Measurements from ENCODE around the gene COQ2. TPM values are rescaled to one million over a fixed set of nuclear protein-coding genes. Genes with fewer than 3 reads are reported as not detected.
A peak's percentile ranks its signal among the peaks of the same experiment; 100 is the strongest.

Gene COQ2
- total RNA-seq, 1 experiment from 2014 or later: 23.8 TPM

DNA sequence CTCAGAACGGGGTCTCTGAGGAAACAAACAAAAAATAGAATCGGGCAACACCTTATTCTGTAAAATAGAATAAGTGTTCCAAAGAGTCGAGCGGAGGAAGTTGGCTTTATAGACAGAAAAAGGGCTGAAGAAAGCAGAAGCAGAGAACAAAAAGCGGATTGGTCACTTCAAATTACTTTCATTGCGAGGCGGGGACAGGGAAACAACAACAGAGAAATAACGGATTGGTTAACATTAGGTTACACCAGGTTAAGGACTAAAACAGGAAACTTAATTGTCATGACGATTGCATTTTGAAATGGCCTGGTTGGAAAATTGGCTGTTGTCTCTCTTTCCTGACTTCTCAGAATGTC lies 433 bp upstream of the COQ2 start:
- CTCF ChIA-PET: no interaction called here
- POLR2A ChIA-PET (ENCODE audit: unreplicated experiment): interaction anchor here (0.6 kb wide), 2 partner anchors 28 to 69 kb away, joined by 3 to 4 read pairs; no protein-coding TSS in a partner anchor

GRCh38 chr4:83283181-83283580 lies 1.4 kb downstream of the COQ2 start:
- no peak overlapping the region for H3K27ac ChIP-seq (ENCODE audit: low read length)
- H3F3A ChIP-seq (ENCODE audit: low read length, unreplicated experiment): no peaks in the 10 kb centered on the region
- ATAC-seq: no peak
- H3K9me3 ChIP-seq (ENCODE audit: low read length): no peaks in the 10 kb centered on the region
- H3K9me2 ChIP-seq (replicated peaks; ENCODE audit: low read length): no peaks in the 10 kb centered on the region
- H3K27me3 ChIP-seq (ENCODE audit: low read length): no peaks in the 10 kb centered on the region
- TF ChIP-seq, protein P1, sequence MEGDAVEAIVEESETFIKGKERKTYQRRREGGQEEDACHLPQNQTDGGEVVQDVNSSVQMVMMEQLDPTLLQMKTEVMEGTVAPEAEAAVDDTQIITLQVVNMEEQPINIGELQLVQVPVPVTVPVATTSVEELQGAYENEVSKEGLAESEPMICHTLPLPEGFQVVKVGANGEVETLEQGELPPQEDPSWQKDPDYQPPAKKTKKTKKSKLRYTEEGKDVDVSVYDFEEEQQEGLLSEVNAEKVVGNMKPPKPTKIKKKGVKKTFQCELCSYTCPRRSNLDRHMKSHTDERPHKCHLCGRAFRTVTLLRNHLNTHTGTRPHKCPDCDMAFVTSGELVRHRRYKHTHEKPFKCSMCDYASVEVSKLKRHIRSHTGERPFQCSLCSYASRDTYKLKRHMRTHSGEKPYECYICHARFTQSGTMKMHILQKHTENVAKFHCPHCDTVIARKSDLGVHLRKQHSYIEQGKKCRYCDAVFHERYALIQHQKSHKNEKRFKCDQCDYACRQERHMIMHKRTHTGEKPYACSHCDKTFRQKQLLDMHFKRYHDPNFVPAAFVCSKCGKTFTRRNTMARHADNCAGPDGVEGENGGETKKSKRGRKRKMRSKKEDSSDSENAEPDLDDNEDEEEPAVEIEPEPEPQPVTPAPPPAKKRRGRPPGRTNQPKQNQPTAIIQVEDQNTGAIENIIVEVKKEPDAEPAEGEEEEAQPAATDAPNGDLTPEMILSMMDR (conservative IDR thresholded peaks at IDR 0.05; ENCODE audit: low read depth, low read length): no peak
- TF ChIP-seq EZH2phosphoT487 (IDR thresholded peaks at IDR 0.05; ENCODE audit: borderline replicate concordance, low read length): no peak
- no peaks in the 10 kb centered on the region for H4K20me1 ChIP-seq (ENCODE audit: low read length)
- H3K9ac ChIP-seq (ENCODE audit: low read length): no peak overlapping the region
- intact Hi-C loops (cut with micrococcal nuclease): loop anchor here (5.0 kb wide), 1 partner anchor 359 kb away; no protein-coding TSS in a partner anchor
- DNase-seq: no peak
- POLR2A ChIA-PET (ENCODE audit: unreplicated experiment): no interaction called here
- BruUV-seq (replicated peaks): no TSS peak
- CTCF ChIA-PET: no interaction called here
- peaks cover 43% of the 10 kb centered on the region for H3K79me2 ChIP-seq (ENCODE audit: low read length)
- H2AFZ ChIP-seq (ENCODE audit: low read length): no peak overlapping the region
- peak overlapping the region; percentile 91 for H3K4me3 ChIP-seq (ENCODE audit: low read length)
- H3K4me2 ChIP-seq (ENCODE audit: low read length): peak overlapping the region; percentile 83
- H3K36me3 ChIP-seq (ENCODE audit: low read depth, low read length): peaks cover 2% of the 10 kb centered on the region; the same call in 1 of the 2 replicates
- H3K4me1 ChIP-seq (ENCODE audit: insufficient read depth, low read length): peaks cover 27% of the 10 kb centered on the region

More for the DNA sequence above, 433 bp upstream of the COQ2 start:
- no peaks in the 10 kb centered on the region for H3K27me3 ChIP-seq (ENCODE audit: low read length)
- peak; percentile 8 for DNase-seq
- H3K4me2 ChIP-seq (ENCODE audit: low read length): peak overlapping the region; percentile 83
- H3K9ac ChIP-seq (ENCODE audit: low read length): peak overlapping the region; percentile 85
- TSS peak; percentile 95 for BruUV-seq (replicated peaks)
- H3K79me2 ChIP-seq (ENCODE audit: low read length): peaks cover 38% of the 10 kb centered on the region
- peak overlapping the region; percentile 91 for H3K4me3 ChIP-seq (ENCODE audit: low read length)
- no peaks in the 10 kb centered on the region for H3F3A ChIP-seq (ENCODE audit: low read length, unreplicated experiment)
- H3K36me3 ChIP-seq (ENCODE audit: low read depth, low read length): no peaks in the 10 kb centered on the region
- ATAC-seq: no peak
- no peaks in the 10 kb centered on the region for H3K9me2 ChIP-seq (replicated peaks; ENCODE audit: low read length)
- no peaks in the 10 kb centered on the region for H4K20me1 ChIP-seq (ENCODE audit: low read length)
- peaks cover 27% of the 10 kb centered on the region for H3K4me1 ChIP-seq (ENCODE audit: insufficient read depth, low read length)
- H3K27ac ChIP-seq (ENCODE audit: low read length): peak overlapping the region; percentile 81; the same call in 1 of the 2 replicates
- intact Hi-C loops (cut with micrococcal nuclease): no loop called here
- TF ChIP-seq, protein P1 (conservative IDR thresholded peaks at IDR 0.05; ENCODE audit: low read depth, low read length): no peak
- no peak for TF ChIP-seq EZH2 (IDR thresholded peaks at IDR 0.05; ENCODE audit: low read length, unreplicated experiment)
- TF ChIP-seq EZH2phosphoT487 (IDR thresholded peaks at IDR 0.05; ENCODE audit: borderline replicate concordance, low read length): no peak
- no peaks in the 10 kb centered on the region for H3K9me3 ChIP-seq (ENCODE audit: low read length)
- peak overlapping the region; percentile 89 for H2AFZ ChIP-seq (ENCODE audit: low read length)

DNA sequence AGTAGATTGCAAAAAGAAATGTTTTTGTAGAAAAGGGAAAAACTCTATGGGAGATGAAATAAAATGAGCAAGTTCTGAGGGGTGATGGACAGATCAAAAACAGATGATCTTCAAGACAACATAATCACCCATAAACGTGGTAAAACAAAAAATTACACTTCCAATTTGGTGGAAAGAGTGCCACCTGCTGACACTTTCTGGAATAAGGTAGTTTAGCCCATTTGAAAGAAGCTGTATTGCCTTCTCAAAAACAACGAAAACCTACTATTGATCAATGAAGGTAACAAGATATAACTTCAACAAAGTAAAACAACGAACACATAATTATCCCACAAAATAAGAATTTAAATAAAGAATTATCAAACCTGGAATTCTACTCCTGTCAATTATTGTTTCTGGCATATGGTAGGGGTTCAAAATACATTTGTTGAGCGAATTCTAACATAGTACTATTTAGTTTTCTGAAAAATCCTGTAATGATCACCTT lies 2.5 kb downstream of the COQ2 start:
- no peak overlapping the region for H2AFZ ChIP-seq (ENCODE audit: low read length)
- no peaks in the 10 kb centered on the region for H4K20me1 ChIP-seq (ENCODE audit: low read length)
- no peaks in the 10 kb centered on the region for H3K9me2 ChIP-seq (replicated peaks; ENCODE audit: low read length)
- no peaks in the 10 kb centered on the region for H3F3A ChIP-seq (ENCODE audit: low read length, unreplicated experiment)
- TF ChIP-seq EZH2 (IDR thresholded peaks at IDR 0.05; ENCODE audit: low read length, unreplicated experiment) (no peak), EZH2phosphoT487 (IDR thresholded peaks at IDR 0.05; ENCODE audit: borderline replicate concordance, low read length) (no peak)
- TF ChIP-seq, protein P1 (conservative IDR thresholded peaks at IDR 0.05; ENCODE audit: low read depth, low read length): peak; percentile 71
- no peak overlapping the region for H3K9ac ChIP-seq (ENCODE audit: low read length)
- H3K27me3 ChIP-seq (ENCODE audit: low read length): no peaks in the 10 kb centered on the region
- H3K4me3 ChIP-seq (ENCODE audit: low read length): peak overlapping the region; percentile 44
- DNase-seq (peak; percentile 74), ATAC-seq (no peak)
- H3K27ac ChIP-seq (ENCODE audit: low read length): no peak overlapping the region
- ChIA-PET CTCF (interaction anchor here (0.5 to 1.3 kb wide), 7 partner anchors 8 to 247 kb away, joined by 3 to 10 read pairs (median 5); partner anchors contain the start of gene COPS4), POLR2A (ENCODE audit: unreplicated experiment) (interaction anchor here (0.7 kb wide), 1 partner anchor 41 kb away, joined by 3 read pairs; no protein-coding TSS in a partner anchor)
- no peaks in the 10 kb centered on the region for H3K9me3 ChIP-seq (ENCODE audit: low read length)
- peaks cover 43% of the 10 kb centered on the region for H3K79me2 ChIP-seq (ENCODE audit: low read length)
- peaks cover 27% of the 10 kb centered on the region for H3K4me1 ChIP-seq (ENCODE audit: insufficient read depth, low read length)
- peaks cover 4% of the 10 kb centered on the region; the same call in 1 of the 2 replicates for H3K36me3 ChIP-seq (ENCODE audit: low read depth, low read length)
- intact Hi-C loops (cut with micrococcal nuclease): loop anchor here (1.0 to 5.0 kb wide), 4 partner anchors 208 to 360 kb away; no protein-coding TSS in a partner anchor
- no TSS peak for BruUV-seq (replicated peaks)
- peak overlapping the region; percentile 83 for H3K4me2 ChIP-seq (ENCODE audit: low read length)
